ENCODE measurements around the gene MRPL36. TPM values are rescaled to one million over a fixed set of nuclear protein-coding genes. Genes with fewer than 3 reads are reported as not detected.

The MRPL36 gene
- total and polyA plus RNA-seq, 2 of the 4 experiments (the other 2 are of a cell fraction), result 85.9 to 103 TPM

GRCh38 chr5:1762121-1762882 lies 37.3 kb downstream of the MRPL36 start:
- in situ Hi-C loops (cut with MboI; ENCODE audit: low sequenced_read_pairs), result no loop called here
- no peak overlapping the region for H2AK9ac ChIP-seq (replicated peaks; ENCODE audit: low read depth, low read length, poor library complexity)
- no peaks in the 10 kb centered on the region for H3K36me3 ChIP-seq (ENCODE audit: control insufficient read depth, insufficient read depth, low read length)
- H3K79me1 ChIP-seq (ENCODE audit: low read depth in 1 of 2, low read length in 2 of 2), result no peaks in the 10 kb centered on the region
- H2BK120ac ChIP-seq (ENCODE audit: low read depth, low read length), result no peak overlapping the region
- no peak overlapping the region for H4K5ac ChIP-seq (ENCODE audit: low read depth, low read length)
- H3K23ac ChIP-seq (ENCODE audit: low read depth, low read length), result no peak overlapping the region
- no peak overlapping the region for H3K4me3 ChIP-seq (ENCODE audit: insufficient read depth, low read depth, low read length)
- H3K9ac ChIP-seq (ENCODE audit: low read depth, low read length), result no peak overlapping the region
- H2BK15ac ChIP-seq (ENCODE audit: low read depth, low read length), result no peak overlapping the region
- no peak overlapping the region for H2BK5ac ChIP-seq (ENCODE audit: low read depth, low read length, poor library complexity, severe bottlenecking)
- H3K27ac ChIP-seq (ENCODE audit: insufficient read depth, low read length), result no peak overlapping the region
- no peak overlapping the region for H2AK5ac ChIP-seq (ENCODE audit: low read depth, low read length)
- no peak overlapping the region for H2BK20ac ChIP-seq (ENCODE audit: low read depth, low read length)
- H3K4me1 ChIP-seq (ENCODE audit: control insufficient read depth, insufficient read depth, low read length), result peaks cover 3% of the 10 kb centered on the region; the same call in 1 of the 2 replicates
- no peak for TF ChIP-seq BHLHE40 (IDR thresholded peaks at IDR 0.05; ENCODE audit: low read depth, low read length)
- TF ChIP-seq CEBPB (IDR thresholded peaks at IDR 0.05; ENCODE audit: low read depth, low read length), result no peak
- no peak for TF ChIP-seq POLR2A (IDR thresholded peaks at IDR 0.05; ENCODE audit: low read depth, low read length)
- no peak for TF ChIP-seq MAFK (IDR thresholded peaks at IDR 0.05; ENCODE audit: low read depth, low read length)
- TF ChIP-seq MAZ (IDR thresholded peaks at IDR 0.05; ENCODE audit: borderline replicate concordance, low read depth, low read length), result no peak
- TF ChIP-seq CHD1 (IDR thresholded peaks at IDR 0.05; ENCODE audit: low read depth, low read length), result no peak
- no peak for TF ChIP-seq NFE2L2 (IDR thresholded peaks at IDR 0.05; ENCODE audit: low read depth, low read length)
- TF ChIP-seq RAD21 (IDR thresholded peaks at IDR 0.05; ENCODE audit: low read length), result no peak
- no peak for TF ChIP-seq ELK1 (IDR thresholded peaks at IDR 0.05; ENCODE audit: borderline replicate concordance, low read depth, low read length)
- no peaks in the 10 kb centered on the region for H4K20me1 ChIP-seq (ENCODE audit: insufficient read depth, low read length)
- no peak overlapping the region for H3K14ac ChIP-seq (replicated peaks; ENCODE audit: low read depth, low read length)
- BruUV-seq (replicated peaks), result no TSS peak
- no peak overlapping the region for H3K4me2 ChIP-seq (ENCODE audit: low read depth, low read length)
- H3K56ac ChIP-seq (ENCODE audit: extremely low read depth, insufficient read depth, low read length), result no peak overlapping the region
- H3K27me3 ChIP-seq (ENCODE audit: control insufficient read depth, insufficient read depth, low read length), result peaks cover 7% of the 10 kb centered on the region; the same call in 1 of the 2 replicates
- ATAC-seq (ENCODE audit: low read depth), result no peak
- H4K8ac ChIP-seq (ENCODE audit: low read depth in 2 of 2, low read length in 2 of 2), result no peak overlapping the region
- no peaks in the 10 kb centered on the region for H3K9me1 ChIP-seq (ENCODE audit: insufficient read depth, low read length)
- ChIA-PET POLR2A (ENCODE audit: unreplicated experiment) (no interaction called here), CTCF (interaction anchor here (1.0 kb wide), 1 partner anchor 8 kb away, joined by 3 read pairs; no protein-coding TSS in a partner anchor)
- peaks cover 2% of the 10 kb centered on the region; the same call in 1 of the 2 replicates for H3K9me3 ChIP-seq (ENCODE audit: control insufficient read depth, insufficient read depth, low read length)
- H3K18ac ChIP-seq (ENCODE audit: low read depth, low read length), result no peak overlapping the region
- no peak overlapping the region for H4K91ac ChIP-seq (ENCODE audit: insufficient read depth, low read depth, low read length)
- 78% methylated on average over 8 of the region's 25 CpGs; no CpG with 5 or more reads in 1 of the 2 experiments for WGBS, 2 experiments (ENCODE audit: extremely low coverage in 2 of 2, insufficient read length in 1 of 2)
- H3K4ac ChIP-seq (ENCODE audit: low read depth, low read length), result no peak overlapping the region
- dilution Hi-C loops (cut with HindIII; ENCODE audit: low sequenced_read_pairs, unreplicated experiment), result no loop called here
- DNase-seq, result no peak
- intact Hi-C loops (cut with micrococcal nuclease), result loop anchor here (5.0 kb wide), 1 partner anchor 1840 kb away; no protein-coding TSS in a partner anchor
- H2AFZ ChIP-seq (replicated peaks; ENCODE audit: low read length, poor library complexity), result no peak overlapping the region

Data from IMR-90 (cell line).